Osteocyte (in vitro differentiated cells): Measurements from ENCODE around the gene ANAPC5. TPM values are rescaled to one million over a fixed set of nuclear protein-coding genes. Genes with fewer than 3 reads are reported as not detected.
A peak's percentile ranks its signal among the peaks of the same experiment; 100 is the strongest.

Experiments
- DNase-seq: peaks from one replicate; pipeline ENCODE4 v3.0.0; 2021; ENCODE audit warnings: mixed read lengths; ENCODE audit not compliant: unreplicated experiment; ENCODE audit errors: extremely low spot score
- H3K27ac Mint-ChIP-seq: one replicate; pipeline ENCODE4 v1.8.0; 2021; ENCODE audit warnings: mild to moderate bottlenecking, mixed read lengths; ENCODE audit not compliant: unreplicated experiment
- H3K27me3 Mint-ChIP-seq: one replicate; pipeline ENCODE4 v1.8.0; 2021; ENCODE audit warnings: mixed read lengths; ENCODE audit not compliant: unreplicated experiment
- H3K36me3 Mint-ChIP-seq: one replicate; pipeline ENCODE4 v1.8.0; 2021; ENCODE audit warnings: mixed read lengths; ENCODE audit not compliant: unreplicated experiment
- H3K4me1 Mint-ChIP-seq: one replicate; pipeline ENCODE4 v1.8.0; 2021; ENCODE audit warnings: mixed read lengths; ENCODE audit not compliant: unreplicated experiment
- H3K4me3 Mint-ChIP-seq: one replicate; pipeline ENCODE4 v1.8.0; 2021; ENCODE audit warnings: mild to moderate bottlenecking, moderate library complexity, mixed read lengths; ENCODE audit not compliant: unreplicated experiment
- H3K9me3 Mint-ChIP-seq: one replicate; pipeline ENCODE4 v1.8.0; 2021; ENCODE audit warnings: mixed read lengths; ENCODE audit not compliant: unreplicated experiment
- CTCF ChIP-seq: fragments of 200-600 bp; sonication (generic); IDR thresholded peaks from 2 replicates; pipeline ENCODE4 v1.5.0; 2021; ENCODE audit warnings: antibody characterized with exemption, mild to moderate bottlenecking, moderate library complexity
- long read RNA-seq: library from polyadenylated mRNA; unstranded; transcript quantifications from one replicate; pipeline ENCODE4 v2.0.0, GENCODE V29; 2021
- total RNA-seq: library from RNA; stranded (reverse); gene quantifications from 2 replicates; pipeline ENCODE4 v1.2.1, GENCODE V29; 2021

Gene ANAPC5
- total RNA-seq: 130 TPM in 2 replicates
- long read RNA-seq, transcript ANAPC5-201 (17 exons, 2,513 nt): major isoform, 884 of 1,768 reads
- long read RNA-seq, transcript ANAPC5-218 (17 exons, 2,400 nt): minor isoform, 609 of 1,768 reads
- long read RNA-seq, partial matches to known transcripts: 105 of 1,768 reads
- long read RNA-seq, other reads (novel, unspliced or antisense): 169 of 1,768 reads

GRCh38 chr12:121351820-121352681 lies at the start of gene ANAPC5:
ANAPC5 (minus strand) TSS chr12:121352411; CDS start chr12:121352340, 71 bp downstream.
- Mint-ChIP-seq H3K36me3 (peaks cover 1% of the 10 kb centered on the region), H3K27me3 (no peaks in the 10 kb centered on the region), H3K27ac (peak within 1 kb of the TSS; percentile 99), H3K9me3 (no peaks in the 10 kb centered on the region), H3K4me3 (peak within 1 kb of the TSS; percentile 99), H3K4me1 (peaks cover 23% of the 10 kb centered on the region)
- peak; percentile 97 for DNase-seq
- peak; percentile 19 for TF ChIP-seq CTCF

- Mint-ChIP-seq H3K27ac (peak overlapping the region; percentile 97), H3K27me3 (no peaks in the 10 kb centered on the region), H3K4me3 (peak overlapping the region; percentile 90), H3K9me3 (no peaks in the 10 kb centered on the region), H3K4me1 (peaks cover 41% of the 10 kb centered on the region), H3K36me3 (peaks cover 1% of the 10 kb centered on the region)
- peak; percentile 4 for TF ChIP-seq CTCF
- DNase-seq: peak; percentile 85
These were observed 48.3 kb upstream of the ANAPC5 start for GRCh38 chr12:121400332-121401139.

GRCh38 chr12:121399391-121400331 lies 47.5 kb upstream of the ANAPC5 start, which contains the start of gene RNF34:
RNF34 (plus strand) TSS chr12:121400118; CDS start chr12:121400213, 95 bp downstream.
- Mint-ChIP-seq H3K4me3 (peak within 1 kb of the TSS; percentile 90), H3K9me3 (no peaks in the 10 kb centered on the region), H3K27ac (peak within 1 kb of the TSS; percentile 97), H3K4me1 (peaks cover 39% of the 10 kb centered on the region), H3K27me3 (no peaks in the 10 kb centered on the region), H3K36me3 (peaks cover 1% of the 10 kb centered on the region)
- peak; percentile 99 for DNase-seq
- TF ChIP-seq CTCF: peak; percentile 30

GRCh38 chr12:121398355-121398754 lies 46.1 kb upstream of the ANAPC5 start:
- peak overlapping the region; percentile 90 for H3K4me3 Mint-ChIP-seq
- H3K27me3 Mint-ChIP-seq: no peaks in the 10 kb centered on the region
- peaks cover 32% of the 10 kb centered on the region for H3K4me1 Mint-ChIP-seq

More at GRCh38 chr12:121398355-121398754, 46.1 kb upstream of the ANAPC5 start:
- Mint-ChIP-seq H3K27ac (no peak overlapping the region), H3K36me3 (no peaks in the 10 kb centered on the region), H3K9me3 (no peaks in the 10 kb centered on the region)
- no peak for TF ChIP-seq CTCF
- DNase-seq: no peak
